Stimulated activated CD8-positive, alpha-beta memory T cell treated with anti-CD3 and anti-CD28 coated beads, Interleukin-15, amount 100 ng/mL, for 24 hours (primary cell): Measurements from ENCODE around the gene NGRN.
"Not testable (repeated sequence)": the region's sequence is repeated elsewhere in the genome, so short reads cannot be mapped to it uniquely, and the experiment has no call there.

Source experiments
- DNase-seq: peaks from one replicate; pipeline ENCODE4 v3.0.0-alpha.2; 2020; ENCODE audit warnings: low read depth

The NGRN gene

DNA sequence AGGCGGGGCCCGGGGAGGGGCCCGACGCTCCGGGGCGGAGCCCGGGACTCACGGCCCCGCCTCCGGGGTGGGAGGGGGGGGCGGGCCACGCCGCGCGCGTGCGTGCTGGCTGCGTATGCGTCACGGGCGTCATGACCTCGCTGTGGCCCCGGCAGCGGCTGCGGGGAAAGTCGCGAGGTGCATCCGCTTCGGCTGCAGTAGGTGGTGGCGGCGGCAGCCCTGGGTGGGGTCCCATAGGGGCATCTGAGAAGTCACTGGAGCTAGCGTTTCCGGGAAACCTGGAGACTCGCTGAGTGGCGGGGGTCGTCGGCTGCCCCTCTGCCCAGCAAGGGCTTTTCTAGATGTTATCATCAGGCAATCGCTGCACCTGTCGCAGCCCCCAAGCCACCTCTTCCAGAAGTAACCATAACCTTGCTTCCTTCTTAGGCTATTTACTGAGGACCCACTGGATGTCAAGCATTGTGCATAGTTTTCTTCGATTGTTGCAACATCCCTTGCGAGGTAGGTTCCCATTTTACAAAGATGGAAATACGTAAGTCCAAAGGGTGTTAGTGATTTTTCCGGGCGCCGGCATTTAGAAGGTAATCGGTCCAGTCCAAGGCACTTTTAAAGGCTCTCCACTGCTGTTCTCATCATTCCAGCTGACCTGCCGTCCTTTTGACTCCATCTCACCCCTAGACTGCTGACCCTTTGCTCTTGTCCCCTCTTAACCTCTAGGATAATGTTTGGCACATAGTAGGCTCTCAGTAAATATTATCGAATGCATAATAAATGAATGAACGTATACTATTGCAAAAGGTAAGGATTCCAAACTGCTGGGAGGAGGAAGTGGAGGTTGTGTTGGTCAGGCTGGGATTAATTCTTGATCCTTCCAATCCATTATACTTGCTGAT lies 31.1 kb upstream of the NGRN start, which contains the start of gene GDPGP1:
GDPGP1 (plus strand) TSS at position 114 of the 893 bp plus-strand sequence. CDS start 6,700 bp downstream, outside the sequence.
- DNase-seq, result peak; percentile 89

DNA sequence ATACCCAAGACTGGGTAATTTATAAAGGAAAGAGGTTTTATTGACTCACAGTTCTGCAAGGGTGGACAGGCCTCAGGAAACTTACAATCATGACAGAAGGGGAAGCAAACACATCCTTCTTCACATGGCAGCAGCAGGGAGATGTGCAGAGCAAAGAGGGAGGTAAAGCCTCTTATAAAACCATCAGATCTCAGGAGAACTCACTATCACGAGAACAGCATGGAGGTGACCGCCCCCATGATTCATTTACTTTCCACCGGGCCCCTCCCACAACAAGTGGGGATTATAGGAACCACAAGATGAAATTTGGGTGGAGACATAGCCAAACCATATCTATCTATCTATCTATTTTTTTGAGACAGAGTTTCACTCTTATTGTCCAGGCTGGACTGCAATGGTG lies 26.1 kb upstream of the NGRN start:
- no peak for DNase-seq

DNA sequence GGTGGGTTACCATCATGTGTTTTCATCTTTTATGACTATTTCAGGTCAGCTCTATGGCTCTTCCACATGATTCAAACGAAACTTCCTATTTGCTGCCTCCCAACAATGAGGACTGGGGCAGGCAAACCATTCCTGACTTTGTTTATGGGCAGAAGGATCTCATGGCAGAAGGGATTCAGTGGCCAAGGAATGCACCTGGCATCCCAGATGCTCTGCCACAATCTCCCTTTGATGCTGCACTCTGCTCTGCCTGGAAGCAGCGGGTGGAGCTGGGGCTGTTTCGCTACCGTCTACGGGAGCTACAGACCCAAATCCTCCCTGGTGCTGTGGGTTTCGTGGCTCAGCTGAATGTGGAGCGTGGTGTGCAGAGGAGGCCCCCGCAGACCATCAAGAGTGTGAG lies 24.6 kb upstream of the NGRN start:
- no peak for DNase-seq

DNA sequence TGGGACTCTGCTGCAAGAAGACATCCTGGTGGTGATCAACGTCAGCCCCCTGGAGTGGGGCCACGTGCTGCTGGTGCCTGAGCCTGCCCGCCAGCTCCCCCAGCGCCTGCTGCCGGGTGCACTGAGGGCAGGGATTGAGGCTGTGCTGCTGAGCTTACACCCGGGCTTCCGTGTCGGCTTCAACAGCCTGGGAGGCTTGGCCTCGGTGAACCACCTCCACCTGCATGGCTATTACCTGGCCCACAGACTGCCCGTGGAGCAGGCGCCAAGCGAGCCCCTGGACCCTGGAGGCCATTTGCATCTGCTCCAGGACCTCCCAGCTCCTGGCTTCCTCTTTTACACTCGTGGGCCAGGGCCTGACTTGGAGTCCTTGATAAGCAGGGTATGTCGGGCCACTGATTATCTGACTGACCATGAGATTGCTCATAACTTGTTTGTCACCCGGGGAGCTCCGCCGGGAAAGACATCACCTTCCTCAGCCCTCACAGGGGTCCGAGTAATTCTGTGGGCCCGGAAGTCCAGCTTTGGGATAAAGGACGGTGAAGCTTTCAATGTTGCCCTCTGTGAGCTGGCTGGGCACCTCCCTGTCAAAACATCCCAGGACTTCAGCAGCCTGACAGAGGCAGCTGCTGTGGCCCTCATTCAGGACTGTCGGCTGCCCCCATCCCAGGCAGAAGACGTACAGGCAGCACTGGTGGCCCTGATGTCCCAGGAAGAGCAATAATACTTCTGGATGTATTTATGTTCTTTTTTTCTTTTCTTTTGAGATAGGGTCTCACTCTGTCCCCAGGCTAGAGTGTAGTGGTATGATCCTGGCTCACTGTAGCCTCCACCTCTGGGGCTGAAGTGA lies 23.9 kb upstream of the NGRN start:
- DNase-seq, result no peak

DNA sequence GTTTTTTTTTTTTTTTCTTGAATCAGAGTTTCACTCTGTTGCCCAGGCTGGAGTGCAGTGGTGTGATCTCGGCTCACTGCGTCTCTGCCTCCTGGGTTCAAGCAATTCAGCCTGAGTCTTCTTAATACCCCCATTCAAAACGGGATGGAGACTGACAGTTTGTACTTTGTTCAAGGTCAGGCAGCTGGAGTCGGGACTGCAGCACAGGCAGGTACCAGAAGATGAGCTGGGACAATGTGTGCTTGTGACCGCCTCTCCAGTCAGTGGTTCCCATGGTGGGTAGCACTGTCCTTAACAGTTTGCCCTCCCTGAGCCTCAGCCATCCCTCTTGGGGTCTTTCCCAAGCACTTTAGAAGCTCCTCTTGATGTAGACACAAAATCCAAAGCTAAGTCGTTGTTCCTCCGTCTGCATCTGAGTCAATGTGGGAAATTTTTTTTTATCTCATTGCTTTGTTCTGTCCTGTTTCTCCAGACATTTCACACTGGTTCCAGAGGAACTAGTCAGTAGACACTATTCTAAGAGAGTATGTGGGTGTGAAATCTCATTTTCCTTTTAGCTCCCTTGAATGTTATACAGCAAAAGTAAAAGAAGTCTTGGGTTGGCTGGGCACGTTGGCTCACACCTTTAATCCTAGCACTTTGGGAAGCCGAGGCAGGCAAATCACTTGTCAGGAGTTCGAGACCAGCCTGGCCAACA lies 21.4 kb upstream of the NGRN start:
- no peak for DNase-seq

DNA sequence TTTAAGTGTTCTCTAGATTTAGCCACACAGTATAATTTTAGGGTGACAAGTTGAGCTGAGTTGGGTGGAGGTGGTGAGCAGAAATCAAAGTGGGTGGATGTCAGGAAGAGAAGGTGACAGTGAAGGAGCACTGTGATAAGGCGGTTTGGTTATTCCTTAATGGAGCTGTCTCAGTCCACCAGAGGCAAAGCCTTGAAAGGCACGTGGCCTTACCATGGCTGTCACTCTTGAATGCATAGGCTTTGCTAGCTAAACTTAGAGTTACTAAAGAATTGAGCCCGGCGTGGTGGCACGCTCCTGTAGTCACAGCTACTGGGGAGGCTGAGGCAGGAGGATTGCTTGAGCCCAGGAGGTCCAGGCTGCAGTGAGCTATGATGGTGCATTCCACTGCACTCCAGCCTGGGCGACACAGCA lies 16.7 kb upstream of the NGRN start:
- no peak for DNase-seq

DNA sequence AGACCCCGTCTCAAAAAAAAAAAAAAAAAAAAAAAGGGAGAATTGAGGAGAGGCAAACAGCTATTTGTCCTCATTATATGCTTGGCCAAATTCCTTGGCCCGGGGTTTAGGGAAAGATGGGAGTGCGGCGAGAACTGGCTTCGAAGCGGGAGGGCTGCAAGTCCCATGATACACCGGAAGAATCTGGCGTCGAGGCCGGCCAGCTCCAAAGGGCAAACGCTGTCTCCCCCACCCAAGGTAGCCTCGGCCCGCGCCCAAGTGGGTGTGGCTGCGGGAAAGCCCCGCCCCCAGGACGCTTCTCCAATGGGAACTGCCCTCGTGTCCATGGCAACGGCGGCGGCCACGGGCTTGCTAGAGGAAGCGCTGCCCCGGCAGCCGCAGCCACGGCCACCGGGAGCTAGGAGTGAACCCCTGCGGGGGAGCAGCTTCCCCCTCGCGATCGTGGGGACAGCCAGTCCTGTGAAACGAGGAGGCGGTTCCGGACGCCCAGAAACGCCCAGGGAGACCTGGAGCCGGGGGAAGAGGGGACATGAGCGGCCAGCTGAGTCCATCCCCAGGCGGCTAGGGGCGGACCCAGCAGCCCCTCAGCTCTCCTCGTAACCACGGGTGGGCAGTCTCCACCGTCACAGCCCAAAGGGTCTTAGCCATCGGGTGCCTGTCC lies 16.1 kb upstream of the NGRN start, which contains the start of gene TTLL13:
TTLL13 (plus strand) TSS at position 354 of the 661 bp plus-strand sequence. CDS start 1,075 bp downstream, outside the sequence.
- DNase-seq, result peak; percentile 58

DNA sequence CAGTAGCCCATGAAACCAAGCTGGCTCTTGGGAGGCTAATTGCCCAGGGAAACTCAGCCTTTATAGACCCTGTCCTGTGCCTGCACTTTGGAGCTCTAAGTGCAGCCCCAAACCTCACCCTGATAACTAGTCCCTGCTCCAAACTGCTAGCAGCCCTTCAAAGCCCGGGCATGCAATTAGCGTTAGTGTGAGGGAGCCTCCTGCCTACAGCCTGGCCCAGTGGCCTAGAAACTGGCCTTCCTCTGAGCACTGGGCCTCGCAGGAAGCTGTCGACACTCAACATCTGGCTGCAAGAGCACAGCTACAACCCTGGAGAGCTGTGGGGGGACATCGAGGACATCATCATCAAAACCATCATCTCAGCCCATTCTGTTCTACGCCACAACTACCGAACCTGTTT lies 7.7 kb upstream of the NGRN start:
- no peak for DNase-seq

DNA sequence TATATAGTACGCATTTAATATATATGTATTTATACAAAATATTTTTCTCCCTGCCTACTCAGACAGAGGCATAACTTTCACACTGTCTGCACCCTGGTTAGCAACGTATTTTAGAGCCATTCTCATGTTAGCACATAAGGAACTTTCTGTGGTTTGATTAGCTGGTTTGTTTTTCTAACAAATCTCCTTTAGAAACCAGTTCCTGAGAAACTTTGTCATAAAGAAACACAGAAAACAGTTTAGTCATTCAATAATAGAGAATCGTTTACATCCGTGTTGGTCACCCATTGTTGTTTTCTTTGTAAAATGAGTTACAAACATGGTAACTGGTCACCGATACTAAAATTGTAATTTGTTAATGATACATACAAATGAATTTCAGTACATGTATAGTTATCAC lies 5.9 kb upstream of the NGRN start:
- no peak for DNase-seq

DNA sequence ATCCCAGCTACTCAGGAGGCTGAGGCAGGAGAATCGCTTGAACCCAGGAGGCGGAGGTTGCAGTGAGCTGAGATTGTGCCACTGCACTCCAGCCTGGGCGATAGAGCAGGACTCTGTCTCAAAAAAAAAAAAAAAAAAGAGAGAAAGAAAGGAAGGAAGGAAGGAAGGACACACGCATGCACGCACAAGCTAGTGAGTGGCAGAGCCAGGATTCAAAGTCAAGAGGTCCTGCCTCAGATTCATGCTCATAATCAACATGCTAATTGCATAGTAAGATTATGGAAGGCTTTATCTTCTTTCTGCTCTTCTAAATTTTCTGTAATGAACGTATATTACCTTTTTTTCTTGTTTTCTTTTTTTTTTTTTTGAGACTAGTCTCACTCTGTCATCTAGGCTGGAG lies 4.7 kb upstream of the NGRN start:
- DNase-seq, result not testable (repeated sequence)

DNA sequence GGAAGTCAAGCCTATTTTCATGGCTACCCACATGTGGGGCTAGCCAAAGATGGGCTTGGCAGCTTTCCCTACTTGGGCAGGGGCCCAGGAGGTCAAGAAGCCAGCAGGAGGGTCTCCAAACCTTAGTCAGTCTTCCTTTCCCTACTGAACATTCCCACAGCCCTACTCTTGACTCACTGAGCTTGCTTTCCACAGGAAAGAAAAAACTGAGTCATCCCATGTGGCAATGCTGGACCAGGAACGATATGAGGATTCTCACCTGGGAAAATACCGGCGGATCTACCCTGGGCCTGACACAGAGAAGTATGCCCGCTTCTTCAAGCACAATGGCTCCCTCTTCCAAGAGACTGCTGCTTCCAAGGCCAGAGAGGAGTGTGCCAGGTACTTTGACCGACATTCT lies 3.7 kb upstream of the NGRN start:
- no peak for DNase-seq

DNA sequence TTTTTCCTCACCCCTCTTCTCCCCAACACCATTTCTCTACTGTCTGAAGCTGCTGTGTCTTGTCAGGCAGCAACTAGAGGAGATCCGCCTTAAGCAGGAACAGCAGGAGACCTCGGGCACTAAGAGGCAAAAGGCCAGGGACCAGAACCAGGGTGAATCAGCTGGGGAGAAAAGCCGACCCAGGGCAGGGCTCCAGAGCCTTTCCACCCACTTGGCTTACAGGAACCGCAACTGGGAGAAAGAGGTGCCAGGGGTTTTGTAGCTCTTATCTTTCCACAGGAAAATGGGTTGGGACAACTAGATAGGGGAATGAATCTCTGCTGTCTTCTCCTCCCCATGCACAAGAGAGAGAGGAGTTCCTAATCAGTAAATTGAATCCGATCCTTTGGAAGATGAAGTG lies 3.0 kb upstream of the NGRN start:
- no peak for DNase-seq

DNA sequence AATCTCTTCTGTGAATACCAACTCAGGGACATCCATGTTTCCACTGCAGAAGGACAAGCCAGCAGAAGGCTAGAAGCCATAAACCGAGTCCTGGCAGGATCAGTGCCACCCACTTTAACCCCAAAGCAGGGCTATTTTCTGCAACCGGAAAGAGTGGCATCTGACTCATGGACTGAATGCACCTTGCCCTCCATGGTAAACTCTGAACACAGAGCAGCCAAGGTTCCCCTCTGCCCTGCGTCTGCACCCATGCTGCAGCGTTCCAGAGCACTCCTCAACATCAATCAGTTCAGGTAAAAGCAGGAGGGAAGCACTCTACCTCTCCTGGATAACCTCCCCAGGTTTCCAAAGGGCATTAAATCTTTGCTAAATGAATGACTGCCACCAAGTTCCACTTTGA lies 801 bp upstream of the NGRN start:
- DNase-seq, result no peak

DNA sequence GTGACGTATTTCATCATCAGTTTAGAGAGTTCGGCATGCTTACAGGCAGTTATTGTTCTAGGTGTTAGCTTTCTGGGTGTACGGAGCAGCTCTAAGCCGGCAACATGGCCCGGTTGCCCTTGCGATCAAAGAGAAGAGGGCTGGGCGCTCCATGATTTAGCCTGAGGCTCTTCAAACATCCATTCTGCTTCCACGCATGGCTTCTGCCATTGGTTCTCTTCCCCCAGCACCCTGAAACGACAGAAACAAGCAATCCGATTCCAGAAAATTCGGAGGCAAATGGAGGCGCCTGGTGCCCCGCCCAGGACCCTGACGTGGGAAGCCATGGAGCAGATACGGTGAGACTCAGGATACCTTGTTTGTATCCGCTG lies 574 bp downstream of the NGRN start:
- DNase-seq, result no peak

DNA sequence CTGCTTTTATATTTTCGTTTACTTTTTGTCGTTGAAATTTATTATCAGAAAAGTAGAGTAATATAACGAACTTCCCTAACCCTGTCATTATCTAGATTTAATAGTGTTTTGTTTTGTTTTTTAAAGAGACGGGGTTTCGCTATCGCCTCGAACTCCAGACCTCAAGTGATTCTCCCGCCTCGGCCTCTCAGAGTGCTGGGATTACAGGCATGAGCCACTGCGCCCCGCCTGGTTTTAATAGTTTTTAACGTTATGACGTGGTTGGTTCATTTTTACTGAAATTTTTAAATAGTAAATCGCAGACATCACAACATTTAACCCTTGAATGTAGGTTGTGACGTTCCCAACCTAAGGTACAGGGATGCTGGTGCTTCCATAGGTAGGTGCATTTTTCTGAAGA lies 1.0 kb downstream of the NGRN start:
- DNase-seq, result no peak

DNA sequence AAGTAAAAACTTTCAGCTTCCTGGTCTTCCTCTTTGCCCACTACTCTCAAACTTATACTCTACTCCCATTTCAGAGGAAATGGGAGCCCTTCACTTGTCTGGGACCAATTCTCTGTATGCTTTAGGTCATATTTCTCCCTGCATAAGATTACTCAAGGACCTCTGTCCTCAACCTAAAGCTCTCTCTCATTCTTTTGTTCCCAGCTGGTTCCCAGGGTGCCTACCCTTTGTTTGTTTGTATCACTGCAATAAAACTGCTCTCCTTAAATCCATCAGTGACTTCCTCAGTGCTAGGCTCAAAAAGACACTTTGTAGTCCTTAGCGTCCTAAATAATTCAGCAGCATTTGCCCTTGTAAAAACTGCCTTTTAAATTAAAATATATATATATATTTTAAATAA lies 2.9 kb downstream of the NGRN start:
- DNase-seq, result no peak

DNA sequence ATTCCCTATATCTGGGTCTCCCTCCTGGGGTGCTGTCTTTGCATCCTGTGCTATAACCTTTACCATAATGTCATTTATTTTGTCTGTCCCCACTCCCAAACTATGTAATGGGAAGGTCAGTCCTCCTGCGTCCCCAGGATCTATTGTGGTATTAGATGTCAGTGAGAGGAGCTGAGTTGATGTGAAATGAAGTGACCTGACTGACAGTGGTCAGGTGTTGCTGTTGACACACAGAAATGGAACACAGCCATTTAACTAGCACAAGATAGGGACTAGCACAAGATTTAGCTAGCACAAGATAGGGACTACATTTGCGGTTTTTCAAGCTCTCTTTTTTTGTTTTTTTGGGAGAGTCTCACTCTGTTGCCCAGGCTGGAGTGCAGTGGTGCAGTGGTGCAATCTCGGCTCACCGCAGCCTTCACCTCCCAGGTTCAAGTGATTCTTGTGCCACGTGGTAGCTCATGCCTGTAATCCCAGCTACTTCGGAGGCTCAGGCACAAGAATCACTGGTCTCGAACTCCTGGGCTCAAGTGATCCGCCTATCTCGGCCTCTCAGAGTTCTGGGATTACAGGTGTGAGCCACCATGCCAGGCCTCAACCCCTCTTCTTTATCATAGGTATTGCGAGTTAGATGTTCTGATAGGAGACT lies 5.2 kb downstream of the NGRN start:
- no peak for DNase-seq

DNA sequence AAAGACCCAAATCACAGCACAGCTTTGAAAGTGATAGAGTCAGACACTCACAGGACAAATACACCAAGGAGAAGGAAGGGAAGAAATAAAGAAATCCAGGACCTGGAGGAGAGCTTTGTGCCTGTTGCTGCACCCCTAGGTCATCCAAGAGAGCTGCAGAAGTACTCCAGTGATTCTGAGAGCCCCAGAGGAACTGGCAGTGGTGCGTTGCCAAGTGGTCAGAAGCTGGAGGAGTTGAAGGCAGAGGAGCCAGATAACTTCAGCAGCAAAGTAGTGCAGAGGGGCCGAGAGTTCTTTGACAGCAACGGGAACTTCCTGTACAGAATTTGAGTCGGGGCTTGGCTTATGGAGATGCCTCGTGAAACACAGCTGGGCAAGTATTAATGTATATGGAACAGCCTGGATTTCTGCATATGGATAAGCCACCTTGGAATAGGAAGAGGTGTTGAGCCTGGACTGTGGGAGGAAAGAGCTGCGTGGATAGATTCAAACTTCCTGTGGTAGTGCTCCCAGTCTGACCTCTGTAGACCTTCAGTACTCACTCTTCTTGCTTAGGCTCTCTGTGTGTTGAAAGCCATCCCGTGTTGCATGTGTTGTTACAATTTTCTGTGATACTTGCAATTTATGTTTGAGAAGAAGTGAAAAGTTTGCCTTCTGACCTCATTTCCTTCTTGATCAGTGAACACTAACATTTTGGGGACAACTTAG lies 6.1 kb downstream of the NGRN start:
- DNase-seq, result no peak

DNA sequence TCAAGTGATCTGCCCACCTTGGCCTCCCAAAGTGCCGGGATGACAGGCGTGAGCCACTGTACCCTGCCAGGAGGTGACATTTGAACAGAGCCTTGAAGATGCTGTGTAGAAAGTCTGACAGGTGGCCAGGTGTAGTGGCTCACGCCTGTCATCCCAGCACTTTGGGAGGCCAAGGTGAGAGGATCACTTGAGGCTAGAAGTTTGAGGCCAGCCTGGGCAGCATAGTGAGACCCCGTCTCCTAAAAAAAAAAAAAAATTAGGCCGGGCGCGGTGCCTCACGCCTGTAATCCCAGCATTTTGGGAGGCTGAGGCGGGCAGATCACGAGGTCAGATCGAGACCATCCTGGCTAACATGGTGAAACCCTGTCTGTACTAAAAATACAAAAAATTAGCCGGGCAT lies 13.0 kb downstream of the NGRN start:
- not testable (repeated sequence) for DNase-seq

DNA sequence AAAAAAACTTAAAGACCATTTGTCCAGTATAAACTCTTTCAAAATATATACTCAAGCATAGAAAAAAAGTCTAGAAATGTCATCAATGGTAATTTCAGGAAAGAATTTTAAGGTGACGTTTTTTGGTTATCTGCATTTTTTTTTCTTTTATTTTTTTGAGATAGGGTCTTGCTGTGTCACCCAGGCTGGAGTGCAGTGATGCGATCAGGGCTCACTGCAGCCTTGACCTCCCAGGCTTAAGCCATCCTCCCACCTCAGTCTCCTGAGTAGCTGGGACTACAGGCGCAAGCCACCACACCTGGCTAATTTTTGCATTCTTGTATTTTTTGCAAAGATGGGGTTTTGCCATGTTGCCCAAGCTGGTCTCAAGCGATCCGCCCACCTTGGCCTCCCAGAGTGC lies 15.3 kb downstream of the NGRN start:
- DNase-seq, result not testable (repeated sequence)

DNA sequence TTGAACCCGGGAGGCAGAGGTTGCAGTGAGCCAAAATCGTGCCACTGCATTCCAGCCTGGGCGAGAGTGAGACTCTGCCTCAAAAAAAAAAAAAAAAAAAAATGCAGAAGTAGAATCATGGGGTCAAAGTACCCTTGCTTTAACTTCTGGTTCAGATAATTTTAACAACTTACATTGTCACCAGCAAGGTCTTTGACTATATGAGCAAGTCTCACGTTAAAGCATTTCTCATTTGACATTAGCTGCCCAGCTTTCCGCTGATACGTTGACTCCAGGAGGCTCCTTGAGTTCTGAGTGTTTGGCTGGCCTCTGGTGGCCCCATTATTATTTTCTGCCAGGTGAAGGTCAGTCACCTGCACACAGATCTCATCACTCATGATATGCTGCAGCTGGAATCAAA lies 16.2 kb downstream of the NGRN start:
- not testable (repeated sequence) for DNase-seq
